Activated CD8-positive, alpha-beta memory T cell treated with anti-CD3 and anti-CD28 coated beads for 1 hour (primary cell): Measurements from ENCODE around the gene UTS2R.
"Not testable (repeated sequence)": the region's sequence is repeated elsewhere in the genome, so short reads cannot be mapped to it uniquely, and the experiment has no call there.

Source experiments
- DNase-seq, 2 donors: peaks; one replicate each; pipeline ENCODE4 v3.0.0-alpha.2; 2020; ENCODE audit warnings: low read depth in 1 of 2; ENCODE audit errors: extremely low read depth in 1 of 2

UTS2R gene

DNA sequence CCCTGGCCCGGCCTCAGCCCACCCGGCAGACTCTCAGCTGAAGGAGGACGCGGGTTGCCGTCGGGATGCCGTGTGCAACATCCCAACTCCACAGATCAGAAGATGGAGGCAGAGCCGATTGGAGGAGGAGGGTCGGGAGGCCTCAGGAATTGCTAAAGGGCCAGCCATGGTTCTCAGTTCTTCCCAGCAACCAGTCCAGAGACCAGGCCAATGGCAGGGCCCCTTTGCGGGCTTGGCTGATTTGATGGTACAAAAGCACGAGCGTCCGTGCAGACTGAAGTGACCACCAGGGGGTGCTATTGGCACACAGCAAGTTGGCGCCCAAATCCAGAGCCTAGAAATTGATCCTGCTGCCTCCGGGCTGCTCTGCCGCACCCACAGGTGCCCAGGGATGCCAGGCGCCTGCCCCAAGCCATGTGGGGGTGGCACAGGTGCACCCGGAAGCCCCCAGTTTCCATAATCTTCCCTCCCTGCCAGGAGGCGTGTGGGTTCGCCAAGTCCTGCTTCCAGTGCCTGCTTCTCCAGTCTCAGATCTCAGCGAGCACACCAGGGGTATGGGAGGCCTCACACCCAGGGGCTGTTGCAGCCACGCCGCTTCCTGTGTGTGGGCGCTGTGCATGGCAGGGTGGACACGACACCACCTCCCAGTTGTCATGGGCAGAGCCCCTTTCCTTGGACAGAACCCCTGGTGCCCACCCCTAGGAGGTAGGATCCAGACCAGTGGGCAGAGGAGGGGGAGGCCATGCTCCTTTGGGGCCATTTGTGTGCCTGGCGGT is 19.7 kb upstream of the UTS2R start:
- peak; percentile 60 to 68 for DNase-seq

DNA sequence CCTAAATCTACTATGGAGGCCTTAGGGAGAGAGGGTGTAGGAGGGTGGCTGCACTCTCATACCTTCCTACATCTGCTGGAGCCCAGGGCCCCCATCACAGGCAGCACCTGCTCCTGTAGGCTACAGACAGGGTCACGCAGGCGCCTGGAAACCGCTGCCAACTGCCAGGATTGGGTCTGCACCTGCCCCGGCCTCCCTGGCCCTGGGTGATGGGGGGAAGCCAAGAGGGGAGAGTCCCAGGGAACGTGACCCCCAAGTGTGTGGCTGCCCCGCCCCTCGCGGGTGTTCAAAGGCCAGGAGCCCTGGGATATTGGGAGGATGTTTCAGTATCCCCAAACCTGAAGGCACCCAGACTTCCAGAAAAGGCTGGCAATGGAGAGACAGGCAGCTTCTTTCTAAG is 18.1 kb upstream of the UTS2R start:
- DNase-seq = no peak

DNA sequence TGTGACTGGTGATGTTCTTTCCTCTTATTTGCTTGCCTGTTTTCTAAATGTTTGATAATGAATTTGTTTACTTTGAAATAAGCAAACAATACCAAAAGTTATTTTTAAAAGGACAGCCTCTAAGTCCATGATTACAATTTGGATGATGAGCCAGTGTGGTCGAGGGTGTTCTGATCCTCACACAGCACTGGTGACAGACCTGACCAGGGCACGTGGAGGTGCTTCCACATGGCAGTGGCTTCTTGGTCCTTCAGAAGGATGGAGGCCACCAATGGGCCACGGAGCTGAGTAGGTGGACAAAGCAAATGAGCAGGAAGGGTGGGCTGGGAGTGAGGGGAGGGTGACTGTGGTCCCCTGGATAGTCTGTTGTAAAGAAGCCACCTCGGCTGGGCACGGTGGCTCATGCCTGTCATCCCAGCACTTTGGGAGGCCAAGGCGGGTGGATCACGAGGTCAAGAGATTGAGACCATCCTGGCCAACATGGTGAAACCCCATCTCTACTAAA is 16.7 kb upstream of the UTS2R start:
- no peak for DNase-seq

DNA sequence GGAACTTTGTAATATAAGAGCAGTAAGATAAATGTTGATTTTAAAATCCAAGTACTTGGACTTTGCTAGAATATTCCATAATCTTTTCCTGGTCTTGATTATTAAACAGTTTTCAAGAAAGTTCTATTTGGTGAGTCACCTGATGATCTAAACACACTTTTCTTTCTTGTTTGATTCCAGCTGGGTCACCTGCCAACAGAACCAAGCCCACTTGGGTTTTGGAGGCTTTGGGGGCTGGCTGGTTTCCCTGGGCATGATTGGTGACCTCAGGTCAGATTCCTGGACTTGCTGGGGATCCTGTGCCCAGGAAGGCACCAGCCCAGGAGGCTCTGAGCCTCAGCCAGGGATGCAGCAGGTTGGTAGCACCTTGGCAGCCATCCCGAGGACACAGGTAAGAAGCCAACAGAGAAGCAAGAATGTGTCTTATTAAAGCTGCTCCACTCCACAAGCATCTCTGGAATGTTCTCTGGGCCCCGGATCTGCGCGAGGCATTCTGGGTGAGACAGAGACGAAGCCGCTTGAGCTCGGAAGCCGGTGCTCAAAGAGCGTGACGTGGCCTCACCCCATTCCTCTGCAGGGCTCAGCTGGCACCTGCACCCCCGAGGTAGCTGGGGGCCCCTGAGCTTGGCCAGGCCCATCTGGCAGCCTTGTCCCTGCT is 15.7 kb upstream of the UTS2R start:
- DNase-seq = no peak

DNA sequence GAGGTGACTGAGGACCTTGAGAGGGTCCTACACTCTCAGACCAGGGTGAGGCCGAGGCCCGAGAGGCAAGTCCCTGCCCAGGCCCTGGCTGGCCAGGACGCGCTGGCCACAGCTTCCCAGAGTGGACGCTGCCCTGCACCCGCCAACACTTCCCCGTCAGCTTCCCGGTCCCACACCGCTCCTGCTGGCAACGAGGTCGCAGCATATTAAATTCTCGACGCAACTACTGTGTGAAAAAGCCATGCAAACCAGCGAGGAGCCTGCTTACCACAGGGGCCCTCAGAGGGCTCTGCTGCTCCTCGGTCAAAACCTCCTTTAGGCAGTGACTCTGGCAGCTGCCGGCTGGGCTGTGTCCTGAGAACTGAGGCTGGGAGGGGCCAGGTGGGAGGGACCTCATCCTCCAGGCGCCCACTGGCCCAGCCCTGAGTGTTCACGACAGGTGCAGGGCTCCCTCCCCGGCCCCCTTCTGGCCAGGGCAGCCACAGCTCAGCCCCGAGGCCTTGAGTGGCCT is 14.7 kb upstream of the UTS2R start:
- no peak for DNase-seq

DNA sequence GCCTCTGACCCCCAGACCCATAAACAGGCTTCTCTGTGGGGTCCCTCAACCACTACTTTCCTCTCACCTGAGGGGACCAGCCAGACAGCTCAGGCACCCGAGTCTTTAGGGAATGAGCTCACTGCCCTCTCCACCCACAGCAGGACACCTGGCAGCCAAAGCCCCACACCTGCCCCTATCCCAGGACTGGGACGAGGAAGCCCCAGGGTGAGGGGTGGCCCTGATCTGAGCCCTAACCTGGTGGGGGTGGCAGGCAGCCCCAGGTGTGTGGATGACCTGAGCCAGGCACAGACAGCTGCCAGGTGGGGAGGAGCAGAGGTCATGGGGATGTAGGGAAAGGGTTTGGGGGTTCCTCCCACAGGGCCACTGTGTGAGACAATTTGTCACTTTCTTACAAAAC is 14.2 kb upstream of the UTS2R start:
- no peak for DNase-seq

DNA sequence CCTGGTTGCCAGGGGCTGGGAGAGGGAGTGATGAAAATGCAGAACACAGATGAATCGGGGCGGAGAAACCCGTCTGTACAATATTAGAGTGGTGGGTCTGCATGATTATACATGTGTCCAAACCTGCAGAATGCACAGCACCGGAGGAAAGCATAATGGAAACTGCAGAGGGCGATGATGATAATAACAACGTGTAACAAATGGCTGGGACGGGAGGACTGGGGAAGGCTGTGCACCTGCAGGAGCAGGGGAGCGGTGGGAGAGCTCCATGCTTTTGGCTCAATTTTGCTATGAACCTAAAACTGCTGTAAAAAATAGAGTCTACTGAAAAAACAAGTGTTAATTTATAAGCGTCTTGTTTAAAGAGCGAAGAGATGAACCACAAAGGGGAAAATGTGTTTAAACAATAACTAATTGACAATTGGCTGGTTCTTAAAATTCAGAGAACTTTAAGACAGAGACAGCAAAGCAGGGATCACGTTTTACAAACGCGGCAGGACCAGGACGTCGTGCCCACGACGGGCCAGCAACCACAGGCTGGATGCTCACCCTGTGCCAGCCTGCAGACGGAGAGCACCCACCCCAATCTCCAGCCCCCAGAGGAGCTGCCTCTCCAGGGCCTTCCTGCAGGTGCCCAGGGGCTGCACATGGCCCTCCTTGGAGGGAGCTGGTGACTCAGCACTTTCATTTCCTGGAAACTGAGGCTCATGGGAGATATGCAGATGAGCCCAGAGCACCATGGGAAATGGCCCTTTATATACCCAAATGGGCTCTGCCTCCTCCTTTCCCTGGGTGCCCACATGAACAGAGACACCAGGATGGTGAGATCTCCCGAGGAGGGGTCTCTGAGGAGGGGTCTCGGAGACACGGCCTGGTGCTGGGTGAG is 12.9 kb upstream of the UTS2R start, which contains the start of gene TEX19:
Gene TEX19, plus strand, starts transcription at position 783 of the 886 bp plus-strand sequence. CDS start 2,904 bp downstream, outside the sequence.
- no peak for DNase-seq

DNA sequence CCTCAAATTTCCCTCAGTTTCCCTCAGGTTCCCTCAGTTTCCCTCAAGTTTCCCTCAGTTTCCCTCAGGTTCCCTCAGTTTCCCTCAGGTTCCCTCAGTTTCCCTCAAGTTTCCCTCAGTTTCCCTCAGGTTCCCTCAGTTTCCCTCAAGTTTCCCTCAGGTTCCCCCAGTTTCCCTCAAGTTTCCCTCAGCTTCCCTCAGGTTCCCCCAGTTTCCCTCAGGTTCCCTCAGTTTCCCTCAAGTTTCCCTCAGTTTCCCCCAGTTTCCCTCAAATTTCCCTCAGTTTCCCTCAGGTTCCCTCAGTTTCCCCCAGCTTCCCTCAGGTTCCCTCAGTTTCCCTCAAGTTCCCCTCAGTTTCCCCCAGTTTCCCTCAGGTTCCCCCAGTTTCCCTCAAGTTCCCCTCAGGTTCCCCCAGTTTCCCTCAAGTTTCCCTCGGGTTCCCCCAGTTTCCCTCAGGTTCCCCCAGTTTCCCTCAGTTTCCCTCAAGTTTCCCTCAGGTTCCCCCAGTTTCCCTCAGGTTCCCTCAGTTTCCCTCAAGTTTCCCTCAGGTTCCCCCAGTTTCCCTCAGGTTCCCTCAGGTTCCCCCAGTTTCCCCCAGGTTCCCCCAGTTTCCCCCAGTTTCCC is 12.0 kb upstream of the UTS2R start:
- DNase-seq = not testable (repeated sequence)

DNA sequence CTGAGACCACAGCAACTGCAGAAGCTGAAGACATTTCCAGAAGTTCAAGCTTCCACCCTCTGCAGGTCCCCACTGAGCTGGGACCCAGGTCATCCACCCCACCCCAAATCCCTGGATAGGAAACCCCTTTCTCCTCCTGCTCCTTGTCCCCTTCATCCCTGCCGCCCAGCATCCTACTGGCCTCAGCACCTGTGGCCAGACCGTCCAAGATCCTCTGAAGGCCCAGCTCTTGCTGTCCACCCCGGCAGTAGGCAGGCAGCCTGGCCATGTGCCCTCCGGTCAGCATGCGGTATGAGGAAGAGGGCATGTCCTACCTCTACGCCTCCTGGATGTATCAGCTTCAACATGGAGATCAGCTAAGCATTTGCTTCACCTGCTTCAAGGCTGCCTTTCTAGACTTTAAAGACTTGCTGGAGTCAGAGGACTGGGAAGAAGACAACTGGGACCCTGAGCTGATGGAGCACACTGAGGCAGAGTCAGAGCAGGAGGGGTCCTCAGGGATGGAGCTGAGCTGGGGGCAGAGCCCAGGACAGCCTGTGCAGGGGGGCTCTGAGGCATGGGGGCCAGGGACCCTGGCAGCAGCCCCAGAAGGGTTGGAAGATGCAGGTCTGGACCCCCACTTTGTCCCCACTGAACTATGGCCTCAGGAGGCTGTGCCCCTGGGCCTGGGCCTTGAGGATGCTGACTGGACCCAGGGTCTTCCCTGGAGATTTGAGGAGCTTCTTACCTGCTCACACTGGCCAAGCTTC is 9.5 kb upstream of the UTS2R start:
- DNase-seq = no peak

DNA sequence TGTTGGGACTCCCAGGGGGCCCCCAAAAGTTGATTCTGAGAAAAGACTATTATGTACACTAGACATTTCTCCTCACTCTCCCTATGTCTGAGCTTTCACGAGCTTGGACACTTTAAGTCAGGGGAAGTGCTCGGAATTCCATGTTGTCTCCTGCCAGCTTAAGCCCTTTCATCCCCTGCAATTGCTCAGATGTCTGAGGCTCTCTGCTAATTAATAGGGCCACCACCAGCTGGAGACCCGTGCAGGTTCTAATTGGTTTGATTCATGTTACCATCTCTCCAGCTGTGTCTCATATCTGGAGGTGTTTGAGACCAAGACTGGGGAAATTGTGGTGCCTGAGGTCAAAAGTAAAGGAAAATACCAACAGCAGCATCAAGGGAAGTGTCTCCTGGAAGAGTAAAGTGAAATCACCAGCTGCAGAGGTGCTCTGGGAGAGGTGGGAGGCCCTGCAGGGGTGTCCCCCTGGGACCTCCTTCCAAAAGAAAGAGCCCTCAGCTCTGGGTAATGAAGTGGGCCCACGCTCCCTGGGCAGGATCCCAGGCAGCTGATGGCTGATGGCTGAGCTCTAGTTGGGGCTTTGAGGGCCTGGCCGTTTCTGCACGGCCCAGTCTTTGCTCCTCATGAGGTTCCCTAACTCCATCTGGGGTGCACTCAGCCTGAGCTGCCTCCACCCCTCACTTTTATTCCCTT is 5.8 kb upstream of the UTS2R start:
- no peak for DNase-seq

DNA sequence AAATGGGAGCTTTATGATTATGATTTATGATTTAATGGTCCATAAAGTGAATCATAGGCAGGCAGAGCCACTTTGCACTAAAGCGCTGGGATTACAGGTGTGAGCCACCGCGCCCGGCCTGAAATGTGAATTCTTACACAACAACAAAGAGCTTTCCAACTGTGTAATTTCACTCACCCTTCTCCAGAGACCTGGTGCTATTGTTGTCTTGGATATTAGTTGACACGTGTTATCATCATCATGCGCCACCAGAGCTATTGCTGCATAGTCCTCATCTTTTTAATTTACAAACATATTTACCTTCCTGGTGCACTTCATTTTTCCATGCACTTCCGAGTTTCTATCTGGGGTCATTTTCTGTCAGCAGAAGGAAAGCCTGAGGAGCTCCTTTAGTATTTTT is 4.8 kb upstream of the UTS2R start:
- DNase-seq = no peak

DNA sequence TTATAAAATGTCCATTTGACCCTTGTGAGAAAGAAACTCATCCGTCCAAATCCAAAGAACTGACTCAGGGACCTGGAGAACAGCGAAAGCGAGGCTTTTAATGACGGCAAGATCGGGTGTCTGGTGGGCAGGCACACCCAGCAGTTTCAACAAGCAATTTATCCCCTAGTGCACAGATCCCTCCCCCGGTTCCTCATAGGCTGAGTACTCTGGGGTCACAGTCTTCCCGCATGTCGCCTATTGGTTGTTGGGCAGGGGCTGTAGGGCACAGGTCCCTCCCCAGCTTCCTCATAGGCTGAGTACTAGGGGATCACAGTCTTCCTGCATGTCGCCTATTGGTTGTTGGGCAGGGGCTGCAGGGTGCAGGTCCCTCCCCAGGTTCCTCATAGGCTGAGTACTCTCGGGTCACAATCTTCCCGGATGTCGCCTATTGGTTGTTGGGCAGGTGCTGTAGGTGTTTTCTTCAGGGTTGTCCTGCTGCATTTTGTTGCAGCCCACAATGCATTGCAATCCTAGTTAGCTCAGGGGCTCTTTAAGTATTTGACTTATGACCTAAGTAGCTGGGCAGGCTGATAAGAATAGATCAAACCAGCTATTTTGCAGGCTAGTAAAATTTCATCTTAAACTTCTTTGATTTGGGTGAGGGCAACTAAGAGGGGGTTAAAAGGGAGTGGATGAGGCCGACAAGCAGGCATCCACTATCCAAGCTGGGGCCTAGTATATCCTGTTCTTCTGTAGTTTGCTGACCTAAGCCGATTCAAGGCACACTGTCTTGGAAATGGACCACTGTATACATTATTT is 3.6 kb upstream of the UTS2R start:
- DNase-seq = no peak

DNA sequence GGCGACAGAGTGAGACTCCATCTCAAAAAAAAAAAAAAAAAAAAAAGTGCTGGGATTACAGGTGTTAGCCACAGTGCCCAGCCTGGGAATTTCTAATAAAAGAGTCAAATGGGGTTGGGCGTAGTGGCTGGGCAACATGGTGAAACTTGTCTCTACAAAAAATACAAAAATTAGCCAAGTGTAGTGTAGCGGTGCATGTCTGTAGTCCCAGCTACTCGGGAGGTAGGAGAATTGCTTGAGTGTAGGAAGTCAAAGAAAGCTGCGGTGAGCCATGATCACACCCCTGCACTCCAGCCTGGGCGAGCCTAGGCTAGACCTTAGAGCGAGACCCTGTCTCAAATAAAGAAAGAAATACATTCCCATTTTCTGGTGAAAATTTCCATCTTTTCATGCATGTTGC is 2.4 kb upstream of the UTS2R start:
- DNase-seq = no peak

DNA sequence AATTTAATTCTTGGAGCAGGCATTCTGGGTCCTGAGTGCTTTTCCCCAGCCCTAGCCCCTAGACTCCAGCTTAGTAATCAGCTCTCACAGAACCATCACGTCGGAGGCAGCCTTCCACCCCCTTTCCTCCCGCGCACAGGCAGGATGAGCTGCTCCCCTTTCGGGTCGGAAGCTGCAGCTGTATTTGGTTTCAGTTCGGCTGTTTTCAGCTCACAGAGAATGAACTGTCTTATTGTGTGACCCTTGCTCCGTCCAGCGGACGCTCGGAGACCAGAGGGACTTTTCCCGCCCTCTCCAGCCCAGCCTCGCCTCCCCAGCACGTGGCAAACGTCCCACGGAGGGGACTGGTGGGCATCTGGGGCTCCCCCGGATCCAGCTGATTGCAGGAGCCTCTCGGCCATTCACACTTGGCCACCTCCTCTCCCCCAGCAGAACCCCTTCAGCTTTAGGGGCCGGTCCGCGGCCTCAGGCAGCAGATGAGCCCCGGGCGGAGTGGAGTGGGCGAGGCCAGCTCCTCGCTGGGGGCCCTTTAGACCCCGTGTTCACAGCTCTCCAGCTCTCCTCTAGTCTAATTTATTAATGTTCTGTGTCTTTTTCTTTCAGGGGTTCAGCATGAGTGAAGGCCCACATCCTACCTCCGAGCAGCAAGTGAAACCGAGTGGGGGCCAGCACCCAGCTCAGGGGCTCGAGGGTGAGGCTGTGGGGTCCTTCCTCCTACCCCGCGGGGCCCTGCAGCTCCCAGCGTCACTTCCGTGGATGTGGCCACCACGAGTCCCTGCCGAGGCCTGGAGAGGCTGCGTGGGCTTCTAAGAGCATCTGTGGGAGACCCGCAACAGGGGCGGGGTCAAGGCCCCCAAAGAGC is 863 bp upstream of the UTS2R start:
- DNase-seq = no peak

DNA sequence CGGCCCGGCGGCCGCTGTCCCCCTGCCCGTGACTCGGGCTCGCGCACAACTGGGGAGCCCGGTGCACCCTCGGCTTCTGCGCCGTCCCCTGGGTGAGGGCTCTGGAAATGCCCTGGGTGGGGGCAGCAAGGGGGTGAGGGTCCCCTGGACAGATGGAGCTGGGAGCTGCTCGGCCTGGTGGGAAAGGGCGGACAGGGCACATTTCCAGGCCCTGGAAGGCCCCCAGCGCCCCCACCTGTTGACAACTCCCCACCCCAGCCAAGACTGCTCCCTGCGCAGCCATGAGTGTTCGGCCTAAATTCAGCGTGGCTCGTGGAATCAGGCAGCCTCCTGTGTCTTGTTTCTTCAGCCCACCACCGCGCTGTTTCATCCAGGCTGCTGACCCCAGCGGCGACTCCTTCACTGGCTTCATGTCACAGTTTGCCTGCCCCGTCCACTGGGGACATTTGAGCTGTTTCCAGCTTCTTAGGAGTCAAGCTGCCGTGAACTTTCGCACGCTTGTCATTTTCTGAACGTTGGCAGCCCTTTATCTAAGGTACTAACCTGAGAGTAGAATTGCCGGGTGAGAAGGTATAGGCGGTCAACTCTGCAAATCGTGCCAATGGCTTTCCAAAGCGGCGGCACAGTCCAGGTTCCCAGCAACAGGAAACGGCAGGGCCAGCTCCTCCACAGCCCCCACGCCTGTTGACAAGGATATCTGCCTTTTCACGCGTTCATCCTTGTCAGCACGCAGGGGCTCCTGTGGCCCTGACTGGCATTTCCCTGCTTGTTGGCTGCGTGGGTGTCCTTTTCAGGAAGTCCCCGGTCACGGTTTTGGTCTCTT is 895 bp downstream of the UTS2R start:
- DNase-seq = no peak

DNA sequence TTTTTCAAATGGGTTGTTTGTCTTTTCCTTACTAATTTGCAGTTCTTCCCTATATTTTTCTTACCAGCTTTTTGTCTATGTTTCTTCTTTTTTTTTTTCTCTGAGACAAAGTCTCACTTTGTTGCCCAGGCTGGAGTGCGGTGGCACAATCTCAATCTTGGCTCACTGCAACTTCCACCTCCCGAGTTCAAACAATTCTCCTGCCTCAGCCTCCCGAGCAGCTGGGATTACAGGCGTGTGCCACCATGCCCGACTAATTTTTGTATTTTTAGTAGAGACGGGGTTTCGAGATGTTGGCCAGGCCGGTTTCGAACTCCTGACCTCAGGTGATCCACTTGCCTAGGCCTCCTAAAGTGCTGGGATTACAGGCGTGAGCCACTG is 1.5 kb downstream of the UTS2R start:
- not testable (repeated sequence) for DNase-seq
